HG02798 (cell line): Measurements from ENCODE around the gene HMCN2.

Source experiments
- ATAC-seq: cut with Tn5 transposase; IDR thresholded peaks from one replicate; pipeline ENCODE4 v1.9.1; 2021; ENCODE audit warnings: mild to moderate bottlenecking; ENCODE audit not compliant: unreplicated experiment, poor library complexity

Gene HMCN2

DNA sequence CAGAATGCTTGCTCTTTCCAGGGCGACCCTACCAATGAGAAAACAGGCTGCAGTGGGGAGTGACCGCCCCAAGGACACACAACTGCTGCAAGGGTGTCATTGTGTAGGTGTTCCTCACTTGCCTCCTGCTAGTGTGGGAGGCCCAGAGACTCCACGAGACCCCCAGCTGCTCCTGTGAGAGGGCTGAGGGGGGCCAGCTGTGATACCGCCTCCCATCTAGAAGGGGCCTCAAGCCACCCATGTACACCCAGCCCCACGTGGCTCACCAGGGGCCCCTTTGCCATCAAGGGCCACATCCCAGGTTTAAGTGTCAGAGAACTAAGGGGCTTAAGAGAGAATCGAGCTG is 177.9 kb downstream of the HMCN2 start:
- no peak for ATAC-seq

- ATAC-seq: no peak
Observed at GRCh38 chr9:130443840-130444492, 178.4 kb downstream of the HMCN2 start.

DNA sequence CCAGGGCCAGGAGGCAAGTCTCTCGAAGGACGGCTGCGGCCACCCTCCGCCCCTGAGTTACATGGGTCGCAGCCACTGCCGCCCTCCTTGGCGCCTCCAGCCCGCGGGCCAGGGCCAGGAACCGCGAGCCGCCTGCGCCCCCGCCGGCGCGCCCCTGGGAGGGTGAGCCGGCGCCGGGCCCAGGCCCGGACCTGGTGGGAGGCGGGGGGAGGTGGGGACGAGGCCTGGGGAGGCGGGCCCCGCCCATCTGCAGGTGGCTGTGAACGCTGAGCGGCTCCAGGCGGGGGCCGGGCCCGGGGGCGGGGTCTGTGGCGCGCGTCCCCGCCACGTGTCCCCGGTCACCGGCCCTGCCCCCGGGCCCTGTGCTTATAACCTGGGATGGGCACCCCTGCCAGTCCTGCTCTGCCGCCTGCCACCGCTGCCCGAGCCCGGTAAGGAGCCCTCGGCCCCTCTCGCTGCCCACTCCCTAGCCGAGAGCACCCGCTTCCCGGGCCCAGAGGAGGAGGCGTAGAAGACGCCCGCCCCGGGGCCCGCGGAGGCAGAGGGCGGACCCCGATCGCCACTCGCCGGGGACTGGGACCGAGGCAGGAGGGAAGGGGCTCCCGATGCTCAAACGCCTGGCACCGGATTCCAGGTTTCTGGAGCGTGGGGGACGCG is 179.1 kb downstream of the HMCN2 start, which contains the start of gene ASS1:
TSS of gene ASS1 (plus strand) at position 397 of the 657 bp plus-strand sequence. CDS start 7,268 bp downstream, outside the sequence.
- peak; percentile 54 for ATAC-seq

DNA sequence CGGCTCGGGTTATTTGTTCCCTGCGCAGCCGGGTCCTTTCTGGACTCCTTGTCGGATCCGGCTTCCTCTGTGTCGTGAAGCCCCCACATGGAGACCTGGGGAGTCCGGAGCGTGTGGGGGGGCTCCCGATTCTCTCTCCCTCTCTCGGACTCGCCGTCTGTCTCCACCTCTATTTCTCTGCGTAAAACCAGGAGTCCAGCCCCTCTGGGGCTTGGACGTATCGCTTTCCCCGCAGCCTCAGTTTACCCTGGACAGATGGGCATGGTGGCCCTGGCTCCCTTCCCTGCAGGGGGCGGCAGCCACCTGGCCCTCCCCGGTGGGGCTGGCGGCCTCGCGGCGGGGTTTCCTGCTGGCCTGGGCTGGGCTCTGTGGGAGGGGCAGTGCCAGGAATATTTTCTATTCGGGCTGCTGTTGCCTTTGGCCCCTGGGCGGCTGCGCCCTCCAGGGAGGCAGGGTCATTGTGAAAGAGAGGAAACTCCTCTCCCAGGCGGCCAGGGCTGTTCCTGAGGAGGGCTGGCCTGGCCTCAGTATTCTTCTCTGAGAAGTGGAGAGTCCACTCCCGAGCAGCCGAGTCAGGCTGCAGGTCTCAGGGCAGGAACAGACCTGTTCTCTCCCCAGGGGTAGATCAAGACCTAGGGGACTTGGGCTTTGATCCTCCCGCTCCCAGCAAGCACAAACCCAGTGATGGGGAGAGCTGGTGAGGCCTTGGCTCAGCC is 179.9 kb downstream of the HMCN2 start:
- no peak for ATAC-seq

DNA sequence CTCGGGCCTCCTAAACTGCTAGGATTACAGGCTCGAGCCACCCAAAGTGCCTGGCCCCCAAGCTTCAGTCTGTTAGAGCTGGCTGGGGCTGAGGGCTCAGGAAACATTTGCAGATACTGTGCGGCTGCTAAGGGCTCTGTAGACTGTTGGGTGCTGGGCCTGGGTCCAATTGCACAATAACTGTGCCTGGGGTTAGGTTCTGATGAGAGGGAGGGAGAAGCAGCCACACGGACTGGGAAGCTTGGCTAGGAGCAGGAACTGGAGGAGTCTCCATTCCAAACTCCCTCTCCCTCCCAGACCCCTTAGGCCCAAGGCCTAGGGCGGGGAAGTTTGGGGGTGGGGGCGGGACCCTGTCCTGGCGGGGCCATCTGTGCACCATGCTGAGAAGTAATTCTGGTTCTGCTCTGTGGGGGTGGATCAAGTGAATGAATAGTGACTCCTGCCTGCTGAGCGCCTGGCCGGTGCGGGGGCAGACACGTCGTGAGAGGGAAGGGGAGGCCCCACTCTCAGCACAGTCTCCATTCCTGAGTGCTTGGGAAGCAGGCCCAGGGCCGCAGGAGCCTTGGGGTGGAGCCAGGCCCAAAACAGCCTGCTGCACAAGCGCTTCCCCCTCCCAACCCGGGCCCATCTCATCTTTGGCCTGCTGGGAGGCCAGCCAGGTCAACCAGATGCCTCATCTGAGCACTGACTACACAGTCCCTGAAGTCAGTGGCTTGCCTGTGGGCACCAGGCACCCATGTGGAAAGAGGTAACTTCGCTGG is 180.7 kb downstream of the HMCN2 start:
- ATAC-seq: no peak

GRCh38 chr9:130447193-130447816 is 181.7 kb downstream of the HMCN2 start:
- ATAC-seq: no peak

GRCh38 chr9:130448035-130448624 is 182.6 kb downstream of the HMCN2 start:
- ATAC-seq: no peak

GRCh38 chr9:130448771-130449603 is 183.4 kb downstream of the HMCN2 start:
- no peak for ATAC-seq

DNA sequence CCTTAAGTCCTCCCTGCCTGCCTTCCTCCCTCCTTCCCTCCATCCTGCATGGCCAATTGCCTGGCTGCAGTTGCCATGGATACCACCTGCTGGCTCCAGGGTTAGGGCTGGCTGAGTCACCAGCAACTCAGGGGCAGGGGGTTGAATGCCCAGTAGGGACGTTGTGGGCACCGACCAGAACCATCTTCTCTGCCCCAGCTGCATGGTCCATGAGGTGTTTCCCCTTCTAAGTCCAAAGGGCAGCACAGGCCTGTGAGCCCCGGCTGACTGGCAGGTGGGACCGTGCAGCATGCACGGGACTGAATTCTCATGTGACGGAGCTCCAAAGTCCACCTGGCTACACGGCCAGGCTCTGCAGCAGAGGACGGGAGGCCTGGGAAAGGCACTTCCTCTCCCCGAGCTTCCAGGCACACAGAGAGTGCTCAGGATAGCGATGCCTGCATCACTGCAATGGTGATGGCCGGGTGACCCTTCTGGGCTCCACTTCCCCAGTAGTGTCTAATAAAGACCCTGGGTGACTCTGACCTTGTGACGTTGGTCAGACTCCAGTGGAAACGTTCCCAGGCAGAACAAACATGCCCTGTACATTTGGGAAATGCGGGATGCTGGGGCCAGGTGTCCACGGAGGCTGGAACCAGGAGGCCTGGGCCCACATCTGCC is 184.9 kb downstream of the HMCN2 start:
- ATAC-seq: no peak

DNA sequence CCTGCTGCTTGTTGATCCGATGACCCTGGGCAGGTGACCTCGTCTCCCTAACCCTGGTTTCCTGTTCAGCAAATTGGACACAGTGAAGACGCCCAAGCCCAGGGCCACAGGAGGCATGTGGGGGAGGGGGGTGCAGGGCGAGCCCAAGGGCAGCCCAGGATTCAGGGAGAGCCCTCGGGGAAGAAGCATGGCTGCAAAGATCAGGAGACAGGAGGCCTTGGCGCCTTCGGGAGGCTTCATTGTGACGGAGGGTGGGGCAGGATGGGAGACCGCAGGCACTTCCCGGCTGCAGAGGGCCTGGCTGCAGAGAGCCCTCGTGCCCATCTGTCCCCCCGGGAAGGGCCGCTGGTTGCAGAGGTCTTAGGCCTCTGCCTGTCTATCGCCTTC is 185.4 kb downstream of the HMCN2 start:
- no peak for ATAC-seq

DNA sequence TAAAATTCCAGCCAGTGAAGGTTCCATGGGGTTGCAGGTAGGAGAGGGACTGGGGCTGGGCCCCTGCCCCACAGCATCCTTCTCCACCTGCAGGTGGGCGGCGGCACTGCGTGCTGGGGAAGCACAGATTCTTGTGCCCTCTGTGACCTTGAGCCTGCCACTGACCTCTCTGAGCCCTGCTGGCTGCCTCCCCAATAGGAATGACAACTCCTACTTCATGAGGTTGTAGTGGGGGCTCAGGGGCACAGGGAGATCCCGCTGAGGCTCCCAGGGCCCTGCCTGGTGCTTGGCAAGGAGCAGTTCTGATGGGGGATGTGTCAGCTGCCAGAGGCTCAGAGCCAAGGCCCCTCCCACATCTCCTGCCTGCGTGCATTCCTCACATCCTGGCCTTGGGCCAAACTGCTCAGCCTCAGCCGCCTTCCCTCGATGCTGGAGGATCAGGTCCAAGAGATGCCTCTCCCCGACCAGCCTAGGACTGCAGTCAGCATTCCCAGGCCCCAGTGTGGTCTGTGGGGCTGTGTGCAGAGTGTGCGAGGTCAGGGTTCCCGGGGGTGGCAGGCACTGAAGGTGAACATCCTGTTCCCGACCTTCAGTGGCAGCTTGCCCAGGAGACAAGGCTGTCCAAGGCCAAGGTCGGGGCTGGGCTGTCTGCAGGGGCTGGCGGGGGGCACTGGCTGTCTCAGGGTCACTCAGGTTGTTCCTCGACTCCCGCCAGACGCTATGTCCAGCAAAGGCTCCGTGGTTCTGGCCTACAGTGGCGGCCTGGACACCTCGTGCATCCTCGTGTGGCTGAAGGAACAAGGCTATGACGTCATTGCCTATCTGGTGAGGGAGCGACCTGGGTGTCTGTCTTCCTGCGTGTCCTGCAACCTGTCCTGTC is 186.2 kb downstream of the HMCN2 start:
- no peak for ATAC-seq

- no peak for ATAC-seq
Observed at GRCh38 chr9:130452835-130453234, 187.3 kb downstream of the HMCN2 start.

DNA sequence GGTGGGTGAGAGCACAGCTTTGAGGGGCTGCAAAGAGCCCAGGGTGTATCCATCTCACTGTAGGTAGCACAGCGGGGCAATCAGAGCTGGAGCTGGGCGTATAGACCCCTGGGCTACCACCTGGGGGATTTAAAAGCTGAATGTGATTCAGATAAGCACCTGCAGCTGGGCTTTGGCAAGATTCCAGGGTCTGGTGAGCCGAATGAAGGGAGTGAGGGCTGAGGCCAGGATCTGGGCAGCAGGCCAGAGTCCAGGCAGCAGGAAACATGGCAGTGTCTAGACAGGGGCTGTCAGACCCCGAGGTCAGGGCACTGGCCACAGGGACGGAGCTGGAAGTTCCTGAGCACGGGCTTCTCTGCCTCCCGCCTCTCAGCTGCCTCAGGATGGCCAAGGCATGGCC is 187.9 kb downstream of the HMCN2 start:
- no peak for ATAC-seq

DNA sequence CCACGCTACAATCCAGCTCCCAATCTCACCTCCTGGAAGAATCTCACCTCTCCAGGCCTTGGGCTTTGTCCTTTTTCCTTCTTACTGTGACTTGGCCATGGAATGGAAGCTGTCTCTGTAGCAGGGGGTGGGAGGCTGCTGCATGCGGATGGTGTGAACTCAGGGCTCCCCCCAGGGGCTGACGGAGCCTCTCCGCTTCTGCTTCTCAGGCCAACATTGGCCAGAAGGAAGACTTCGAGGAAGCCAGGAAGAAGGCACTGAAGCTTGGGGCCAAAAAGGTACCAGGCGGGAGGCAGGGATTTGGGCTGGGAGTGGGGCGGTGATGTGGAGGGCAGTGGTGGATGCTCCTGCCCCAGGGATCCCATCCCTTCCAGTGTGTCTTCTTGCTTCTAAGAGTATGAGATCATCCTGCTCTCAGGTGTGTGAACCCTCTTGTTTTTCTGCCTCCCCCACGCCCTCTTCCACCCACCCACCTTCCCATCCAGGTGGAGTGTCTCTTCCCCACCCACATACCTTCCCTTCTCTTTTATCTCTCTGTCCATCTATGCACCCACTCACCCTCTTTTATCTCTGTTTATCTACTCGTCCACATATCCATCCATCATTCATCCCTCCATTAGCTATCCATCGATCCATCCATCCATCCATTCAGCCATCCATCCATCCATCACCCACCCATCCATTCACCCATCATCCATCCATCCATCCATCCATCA is 188.7 kb downstream of the HMCN2 start:
- ATAC-seq: no peak

- ATAC-seq: no peak
Observed at GRCh38 chr9:130454812-130455325, 189.3 kb downstream of the HMCN2 start.

- no peak for ATAC-seq
Observed at GRCh38 chr9:130458027-130458803, 192.7 kb downstream of the HMCN2 start.
